ENCODE measurements around the gene USP48. TPM values are rescaled to one million over a fixed set of nuclear protein-coding genes. Genes with fewer than 3 reads are reported as not detected.

The USP48 gene
- total and polyA plus RNA-seq, 2 of the 13 experiments (the other 11 are each of a cell fraction or from before 2014, with no cell fraction given), result 30.4 to 30.7 TPM

- intact Hi-C loops (cut with micrococcal nuclease; ENCODE audit: unreplicated experiment), result no loop called here
- TF ChIP-seq ZNF251 (CRISPR knock-in tag; IDR thresholded peaks at IDR 0.05), result no peak
- TF ChIP-seq ZZZ3 (CRISPR knock-in tag; IDR thresholded peaks at IDR 0.05; ENCODE audit: borderline replicate concordance), result no peak
- TF ChIP-seq MAFK (conservative IDR thresholded peaks at IDR 0.05 in 1 of 2, IDR thresholded peaks at IDR 0.05 in 1 of 2; ENCODE audit: low read length in 2 of 2), result no peak
- 0 out of 2 replicates have a peak, but pooled peaks have one; percentile 14 for TF ChIP-seq ZFX (CRISPR knock-in tag; IDR thresholded peaks at IDR 0.05; ENCODE audit: low read depth)
- TF ChIP-seq HOXA3 (CRISPR knock-in tag; IDR thresholded peaks at IDR 0.05), result peak; percentile 48
- TF ChIP-seq HNRNPL (IDR thresholded peaks at IDR 0.05; ENCODE audit: low read depth, low read length), result 0 out of 2 replicates have a peak, but pooled peaks have one; percentile 29
- no peak for TF ChIP-seq SMAD3 (CRISPR knock-in tag; IDR thresholded peaks at IDR 0.05)
- TF ChIP-seq KDM2A (CRISPR knock-in tag; IDR thresholded peaks at IDR 0.05; ENCODE audit: borderline replicate concordance, low read depth), result no peak
- TF ChIP-seq REPIN1 (CRISPR knock-in tag; IDR thresholded peaks at IDR 0.05; ENCODE audit: borderline replicate concordance, low read depth), result no peak
- TF ChIP-seq SUZ12 (IDR thresholded peaks at IDR 0.05; ENCODE audit: low read depth, low read length), result no peak
- TF ChIP-seq RXRB (CRISPR knock-in tag; IDR thresholded peaks at IDR 0.05; ENCODE audit: borderline replicate concordance), result no peak
- no peak for TF ChIP-seq CCAR2 (optimal IDR thresholded peaks at IDR 0.05; ENCODE audit: low read depth, low read length)
- no peak for TF ChIP-seq NONO (IDR thresholded peaks at IDR 0.05)
- TF ChIP-seq NONO (CRISPR knock-in tag; conservative IDR thresholded peaks at IDR 0.05), result peak; percentile 35; the same call in 1 of the 2 replicates
- TF ChIP-seq CENPBD1 (CRISPR knock-in tag; IDR thresholded peaks at IDR 0.05; ENCODE audit: borderline replicate concordance, low read depth), result no peak
- TF ChIP-seq FIP1L1 (IDR thresholded peaks at IDR 0.05; ENCODE audit: borderline replicate concordance, insufficient read depth, low read depth, low read length), result no peak
- TF ChIP-seq AKAP8 (CRISPR knock-in tag; IDR thresholded peaks at IDR 0.05), result peak; percentile 31
- 0 out of 2 replicates have a peak, but pooled peaks have one; percentile 18 for TF ChIP-seq TBX2 (CRISPR knock-in tag; IDR thresholded peaks at IDR 0.05; ENCODE audit: borderline replicate concordance)
- 0 out of 2 replicates have a peak, but pooled peaks have one; percentile 20 for TF ChIP-seq ZNF329 (CRISPR knock-in tag; IDR thresholded peaks at IDR 0.05; ENCODE audit: low read depth)
- TF ChIP-seq CHD4 (IDR thresholded peaks at IDR 0.05; ENCODE audit: borderline replicate concordance, low read length), result no peak
- no peak for TF ChIP-seq XRCC5 (optimal IDR thresholded peaks at IDR 0.05; ENCODE audit: low read length)
- no peak for TF ChIP-seq ZNF569 (CRISPR knock-in tag; IDR thresholded peaks at IDR 0.05; ENCODE audit: borderline replicate concordance)
- TF ChIP-seq NRL (CRISPR knock-in tag; IDR thresholded peaks at IDR 0.05; ENCODE audit: borderline replicate concordance), result 0 out of 2 replicates have a peak, but pooled peaks have one; percentile 17
- no peak for TF ChIP-seq MEF2D (CRISPR knock-in tag; IDR thresholded peaks at IDR 0.05)
- TF ChIP-seq ETV5 (CRISPR knock-in tag; IDR thresholded peaks at IDR 0.05; ENCODE audit: borderline replicate concordance), result peak; percentile 21; the same call in 1 of the 2 replicates
- no peak for TF ChIP-seq AHR (CRISPR knock-in tag; IDR thresholded peaks at IDR 0.05)
Observed at GRCh38 chr1:21651214-21652042, 131.5 kb downstream of the USP48 start.

More at GRCh38 chr1:21651214-21652042, 131.5 kb downstream of the USP48 start:
- no peaks in the 10 kb centered on the region for H3K9me3 ChIP-seq (ENCODE audit: low read length)
- BruUV-seq (replicated peaks), result no TSS peak
- H3K27me3 ChIP-seq (ENCODE audit: control insufficient read depth in 1 of 2, insufficient read depth in 2 of 2, low read length in 2 of 2), result no peaks in the 10 kb centered on the region
- in situ Hi-C loops (cut with HindIII; ENCODE audit: extremely low pct_ligation_motif_present, low pct_unique_long_range_greater_than_20kb), result no loop called here
- no peaks in the 10 kb centered on the region for H3K79me2 ChIP-seq (ENCODE audit: insufficient read depth, low read length)
- no peak for FAIRE-seq
- peaks cover 51% of the 10 kb centered on the region for H4K20me1 ChIP-seq (ENCODE audit: insufficient read depth, low read length)
- no peak for DNase-seq (ENCODE audit: low spot score)
- no peak overlapping the region for H2AFZ ChIP-seq (ENCODE audit: low read length)
- peak; percentile 55 for ATAC-seq
- H3K9ac ChIP-seq (ENCODE audit: insufficient read depth, low read depth, low read length), result no peak overlapping the region
- 23% methylated on average over 5 of the region's 80 CpGs for WGBS (ENCODE audit: low lambda C conversion rate)
- H3K4me3 ChIP-seq (replicated peaks in 1 of 3; ENCODE audit: insufficient read depth in 1 of 3, low read depth in 2 of 3, low read length in 3 of 3), result peak overlapping the region; percentile 21 to 58 (median 35); a peak in 5 of 6 replicates
- no peak overlapping the region for H3K27ac ChIP-seq (ENCODE audit: extremely low read length, insufficient read depth, low read length)
- ChIA-PET CTCF (ENCODE audit: low intra/inter-chr PET ratio, low total read pairs) (no interaction called here), POLR2A (interaction anchor here (1.4 kb wide), 1 partner anchor 18 kb away, joined by 3 read pairs; the partner anchor contains the start of gene RAP1GAP)
- peaks cover 29% of the 10 kb centered on the region for H3K4me1 ChIP-seq (ENCODE audit: insufficient read depth, low read length)
- H3K36me3 ChIP-seq (replicated peaks in 1 of 2; ENCODE audit: control insufficient read depth in 1 of 2, insufficient read depth in 2 of 2, low read length in 2 of 2), result peaks cover 3 to 17% of the 10 kb centered on the region in 2 experiments; a peak in 4 of 5 replicates
- H3K4me2 ChIP-seq (ENCODE audit: low read depth, low read length), result peak overlapping the region; percentile 82
